ENCODE data around the gene MFNG.

The MFNG gene

DNA sequence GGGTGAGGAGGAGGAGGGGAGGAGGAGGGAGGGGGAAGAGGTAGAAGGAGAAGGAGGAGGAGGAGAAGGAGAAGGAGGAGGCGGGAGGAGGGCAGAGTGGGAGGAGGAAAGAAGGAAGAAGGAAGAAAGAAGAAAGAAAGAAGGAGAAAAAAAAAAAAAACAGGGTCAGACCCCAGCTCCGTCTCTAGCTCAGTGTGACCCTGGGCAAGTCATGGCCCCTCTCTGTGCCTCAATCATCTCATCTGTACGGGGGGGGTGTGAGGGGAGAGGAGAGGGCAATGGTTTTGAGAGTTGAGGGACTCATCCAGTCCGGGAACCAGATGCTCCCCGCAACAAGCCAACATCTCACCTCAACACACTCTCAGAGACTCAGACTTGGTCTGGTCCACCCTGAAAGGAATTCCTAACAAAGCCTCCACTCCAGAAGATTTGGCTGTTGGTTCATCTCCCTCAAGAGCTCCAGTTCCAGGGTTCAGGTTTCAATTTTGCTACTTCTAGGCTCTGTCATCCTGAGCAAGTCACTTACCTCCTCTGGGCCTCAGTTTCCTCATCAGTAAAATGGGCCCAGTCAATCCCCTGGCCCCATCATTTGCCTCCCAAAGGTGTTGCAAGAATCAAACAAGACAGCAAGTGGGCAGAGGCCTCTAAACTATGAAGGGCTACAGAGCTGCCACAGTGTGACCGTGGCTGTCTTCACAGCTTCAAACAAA is 25.4 kb upstream of the MFNG start:
- DNase-seq: no peak

DNA sequence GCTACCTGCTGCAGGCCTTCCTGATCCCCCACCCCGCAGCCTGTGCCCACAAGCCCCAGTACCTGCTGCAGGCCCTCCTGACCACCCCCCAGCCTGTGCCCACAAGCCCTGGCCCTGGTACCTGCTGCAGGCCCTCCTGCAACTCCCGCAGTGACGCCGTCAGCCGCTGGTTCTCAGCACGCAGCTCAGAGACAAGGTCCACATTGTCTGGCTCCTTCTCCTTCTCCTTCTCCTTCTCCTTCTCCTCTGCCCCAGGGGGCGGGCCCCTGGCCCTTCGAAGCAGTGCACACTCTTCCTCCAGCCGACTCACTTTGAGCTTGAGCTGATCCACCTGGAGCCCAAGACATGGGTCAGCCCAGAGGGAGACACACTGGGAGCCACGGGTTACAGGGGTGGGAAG is 23.9 kb upstream of the MFNG start:
- no peak for DNase-seq

DNA sequence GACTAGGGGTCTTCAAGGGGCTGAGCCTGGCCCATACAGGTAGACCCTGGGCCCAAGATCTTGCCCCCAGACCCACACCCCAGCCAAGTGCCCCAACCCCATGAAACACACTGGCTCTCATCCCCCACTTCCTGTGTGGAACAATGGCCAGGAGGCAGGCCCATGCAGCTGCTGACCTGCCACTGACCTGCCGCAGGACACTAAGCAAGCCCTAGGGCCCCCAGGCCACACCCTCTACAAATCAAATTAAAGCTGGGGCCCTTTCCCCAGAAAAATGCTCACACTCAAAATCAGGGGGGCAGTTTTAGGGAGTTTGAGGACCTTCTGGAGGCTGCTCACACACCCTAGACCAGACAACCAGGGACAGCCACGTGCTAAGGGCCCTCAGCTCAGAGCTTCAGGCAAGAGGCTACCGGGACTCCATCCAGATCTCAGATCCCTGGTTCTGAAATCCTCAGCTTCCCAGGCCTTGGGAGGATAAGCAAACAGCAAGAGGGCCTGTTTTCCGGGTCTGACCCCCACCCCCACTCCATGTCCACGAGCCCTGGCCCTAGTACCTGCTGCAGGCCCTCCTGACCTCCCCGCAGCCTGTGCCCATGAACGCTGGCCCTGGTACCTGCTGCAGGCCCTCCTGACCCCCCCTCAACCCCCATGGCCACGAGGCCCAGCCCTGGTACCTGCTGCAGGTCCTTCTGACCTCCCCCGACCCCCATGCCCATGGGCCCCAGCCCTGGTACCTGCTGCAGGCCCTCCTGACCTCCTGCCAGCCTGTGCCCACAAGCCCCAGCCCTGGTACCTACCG is 23.1 kb upstream of the MFNG start:
- no peak for DNase-seq

DNA sequence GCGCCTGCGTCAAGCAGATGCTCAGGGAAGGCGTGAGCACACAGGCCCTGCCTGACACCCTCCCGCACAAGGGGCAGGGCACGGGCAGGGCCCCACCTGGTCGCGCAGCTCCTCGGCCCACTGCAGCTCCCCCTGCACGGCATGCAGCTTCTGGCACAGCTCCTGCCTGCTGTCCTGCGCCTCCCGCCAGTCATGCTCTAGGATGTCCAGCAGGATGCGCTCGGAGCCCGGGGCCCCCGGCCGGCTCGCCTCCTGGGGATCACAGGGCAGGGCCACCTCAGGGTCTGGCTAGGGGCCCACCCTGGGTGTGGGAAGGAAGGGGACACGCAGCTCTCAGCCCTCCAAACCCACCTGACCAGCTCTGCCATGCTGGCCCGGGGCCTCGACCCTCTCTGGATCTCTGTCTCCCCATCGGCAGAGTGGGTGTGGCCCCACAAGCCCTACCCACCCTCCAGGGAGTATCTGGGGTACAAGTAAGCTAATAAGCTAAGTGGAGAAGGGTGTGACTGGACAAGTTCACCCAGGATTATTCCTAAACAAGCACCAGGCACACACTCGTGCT is 22.3 kb upstream of the MFNG start:
- DNase-seq: no peak

DNA sequence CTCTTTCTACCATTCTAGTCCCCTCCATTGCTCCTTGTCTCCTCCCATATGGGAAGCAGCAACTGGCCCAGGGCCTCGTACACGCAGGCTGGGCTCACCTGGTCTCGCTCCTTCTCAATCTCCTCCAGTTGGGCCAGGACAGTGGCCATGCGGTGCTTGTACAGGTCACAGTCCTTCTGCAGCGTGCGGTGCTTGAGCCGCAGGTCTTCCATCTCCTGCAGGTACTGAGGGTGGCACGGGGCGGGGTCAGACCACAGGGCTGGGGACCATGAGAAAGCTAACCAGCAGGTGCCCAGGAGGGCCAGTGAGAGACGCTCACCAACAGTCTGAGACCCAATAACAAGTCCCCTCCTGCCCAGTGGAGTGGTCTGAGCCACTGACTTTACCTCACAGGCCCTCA is 21.5 kb upstream of the MFNG start:
- DNase-seq: no peak

DNA sequence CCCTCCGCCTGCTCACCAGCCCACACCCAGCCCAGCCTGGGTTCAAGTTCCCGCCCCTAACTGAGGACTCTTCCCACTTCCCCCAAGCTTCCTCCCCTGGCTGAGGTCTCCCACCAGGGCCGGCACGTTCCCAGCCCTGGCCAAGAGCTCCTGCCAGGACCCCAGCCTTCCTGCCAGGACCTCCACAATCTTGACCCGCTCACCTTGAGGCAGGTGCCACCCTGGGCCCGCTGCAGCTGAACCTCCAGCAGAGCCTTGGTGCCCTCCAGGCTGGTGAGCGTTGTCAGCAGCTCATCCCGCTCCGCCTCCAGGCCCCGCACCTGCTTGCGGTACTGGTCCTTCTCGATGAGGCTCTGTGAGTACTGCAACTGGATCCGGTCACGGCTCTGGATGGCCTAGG is 19.8 kb upstream of the MFNG start:
- DNase-seq: no peak

DNA sequence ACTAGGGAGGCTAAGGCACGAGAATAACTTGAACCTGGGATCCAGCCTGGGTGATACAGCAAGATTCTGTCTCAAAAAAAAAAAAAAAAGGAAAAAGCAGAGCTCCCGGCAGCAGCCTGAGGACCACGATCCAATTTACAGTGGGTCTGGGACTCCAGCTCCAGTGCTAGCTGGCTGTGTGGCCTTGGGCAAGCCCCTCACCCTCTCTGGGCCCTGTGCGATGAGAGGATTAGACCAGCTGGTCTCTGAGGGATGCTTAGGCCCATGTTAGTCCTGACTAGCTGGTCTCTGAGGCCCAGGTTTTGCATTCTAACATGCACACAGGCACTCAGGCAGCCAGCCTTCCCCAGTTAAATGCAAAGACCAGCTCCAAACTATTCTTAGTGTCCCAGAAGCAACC is 19.4 kb upstream of the MFNG start:
- DNase-seq: no peak

DNA sequence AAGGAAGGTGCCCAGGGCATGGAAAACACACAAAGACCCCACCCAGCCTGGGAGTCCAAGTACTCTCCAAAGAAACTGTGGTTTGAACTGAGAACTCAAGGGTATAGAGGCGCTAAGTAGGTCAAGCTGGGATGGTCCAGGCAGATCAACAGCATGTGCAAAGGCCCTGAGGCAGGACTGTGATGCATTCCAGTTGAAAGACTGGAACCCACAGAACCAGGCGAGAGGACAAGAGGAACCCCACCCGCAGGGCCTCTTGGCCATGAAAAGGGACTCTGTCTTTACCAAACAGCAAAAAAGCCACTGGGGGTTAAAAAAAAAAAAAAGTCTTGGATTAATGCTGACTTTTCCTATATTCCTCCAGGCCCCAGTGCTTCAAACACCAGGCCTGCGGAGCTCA is 18.8 kb upstream of the MFNG start:
- no peak for DNase-seq

DNA sequence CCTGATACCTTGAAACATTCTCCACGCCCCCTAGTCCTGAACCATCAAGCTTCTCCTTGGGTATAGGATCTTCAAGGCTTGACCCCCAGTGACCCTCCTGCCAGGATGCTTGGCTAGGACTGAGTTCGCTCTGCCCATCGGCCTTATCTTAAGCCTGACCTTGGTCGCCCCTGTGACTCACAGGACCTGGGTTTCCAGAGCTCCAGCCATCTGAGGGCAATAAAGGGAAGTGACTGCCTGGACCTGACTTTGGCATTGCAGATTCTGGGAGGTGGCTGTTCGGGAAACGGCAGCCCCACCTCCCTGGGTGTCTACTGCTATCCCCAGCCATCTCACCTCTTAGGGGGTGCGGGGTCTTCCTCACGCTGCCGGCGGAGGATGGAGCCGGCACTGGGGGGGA is 17.7 kb upstream of the MFNG start:
- DNase-seq: no peak

DNA sequence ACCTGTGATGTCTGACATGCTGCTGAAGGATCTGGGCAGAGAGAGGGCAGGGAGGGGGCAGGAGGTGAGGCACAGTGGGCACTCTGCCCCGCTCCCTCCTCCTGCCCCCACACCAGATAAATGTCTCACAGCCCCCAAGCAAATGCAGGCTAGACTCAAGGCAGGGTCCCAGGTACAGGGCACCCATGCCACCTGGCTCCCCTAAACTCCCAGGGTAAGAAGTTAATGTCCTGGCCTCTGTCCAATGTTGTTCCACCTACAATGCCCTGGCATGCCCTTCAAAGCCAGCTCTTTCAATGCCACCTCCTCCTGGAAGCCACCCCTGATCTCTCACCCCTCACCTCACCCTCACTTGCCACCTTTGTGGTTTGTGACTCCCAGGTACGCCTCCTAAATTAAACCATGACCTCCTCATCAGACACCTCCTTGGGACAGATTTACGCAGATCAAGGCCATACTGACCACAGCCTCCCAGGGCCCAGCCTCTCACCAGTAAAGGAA is 17.0 kb upstream of the MFNG start:
- DNase-seq: no peak

DNA sequence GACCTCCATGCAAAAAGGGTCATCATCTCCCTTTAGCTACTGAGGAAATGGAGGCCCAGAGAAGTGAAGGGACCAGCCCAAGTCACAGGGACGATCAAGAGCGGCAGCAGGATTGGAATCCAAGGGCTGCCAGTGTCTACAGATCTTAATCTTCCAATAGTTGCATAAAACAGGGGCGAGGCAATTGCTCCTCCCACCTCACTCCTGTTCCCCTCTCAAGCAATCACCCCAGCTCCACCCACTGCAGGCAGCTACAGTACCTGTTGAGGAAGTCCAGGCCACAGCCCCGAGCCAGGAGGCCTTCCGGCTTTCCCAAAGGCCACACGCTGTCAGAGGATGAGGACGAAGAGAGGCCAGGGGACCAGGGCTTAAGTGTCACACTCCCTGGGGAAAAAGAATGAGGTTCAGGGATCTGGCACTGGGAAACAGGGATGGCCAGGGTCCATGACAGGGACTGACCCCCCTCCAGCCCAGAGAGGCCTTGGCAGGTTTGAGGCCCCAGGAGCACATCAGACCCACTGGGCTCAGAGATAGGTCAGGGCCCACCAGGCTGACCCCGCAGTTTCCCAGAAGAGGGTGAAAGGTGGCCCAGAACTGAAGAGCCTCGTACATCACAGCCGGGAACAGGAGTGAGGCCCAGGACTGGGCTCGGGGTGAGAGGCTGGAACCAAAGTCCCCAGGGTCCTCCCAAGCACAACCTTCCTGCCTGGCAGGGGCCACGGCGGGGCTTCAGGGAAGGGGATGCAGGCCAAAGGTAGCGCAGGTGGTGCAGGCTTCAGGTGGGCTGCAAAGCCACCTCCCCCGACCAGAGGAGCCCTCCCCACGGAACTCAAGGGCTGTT is 16.4 kb upstream of the MFNG start:
- no peak for DNase-seq

DNA sequence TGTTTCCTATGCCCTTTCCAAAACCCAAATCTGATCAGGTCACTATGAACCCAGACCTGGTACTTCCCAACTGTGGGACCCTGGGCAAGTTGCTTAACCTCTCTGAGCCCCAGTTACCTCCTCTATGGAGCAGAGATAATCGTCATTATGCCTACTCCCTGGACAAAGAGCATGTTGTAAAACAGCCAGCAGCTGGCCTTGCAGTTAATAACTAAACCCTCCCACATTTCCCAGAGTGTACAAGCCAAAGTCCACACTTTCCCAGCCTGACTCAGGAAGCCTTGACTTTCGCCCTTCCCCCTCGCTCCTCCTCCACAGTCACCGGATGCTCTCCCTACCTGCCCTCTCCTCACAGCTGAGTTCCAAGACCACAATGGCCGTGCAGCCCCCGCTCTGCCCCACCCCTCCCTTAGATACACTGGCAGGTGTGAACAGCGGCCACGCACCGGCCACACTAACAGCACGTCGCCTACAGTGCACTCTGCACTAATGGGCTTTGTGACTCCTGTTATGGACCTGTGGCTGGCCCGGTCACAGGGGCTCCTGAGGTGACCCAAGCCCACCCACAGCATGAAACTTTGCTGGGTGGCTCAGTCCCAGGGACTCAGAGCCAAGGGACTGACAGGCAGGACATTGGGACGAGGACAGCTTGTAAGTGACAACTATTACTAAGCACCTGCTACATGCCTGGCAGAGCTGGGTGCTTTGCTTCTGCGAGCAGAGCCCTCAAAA is 15.6 kb upstream of the MFNG start:
- DNase-seq: no peak

DNA sequence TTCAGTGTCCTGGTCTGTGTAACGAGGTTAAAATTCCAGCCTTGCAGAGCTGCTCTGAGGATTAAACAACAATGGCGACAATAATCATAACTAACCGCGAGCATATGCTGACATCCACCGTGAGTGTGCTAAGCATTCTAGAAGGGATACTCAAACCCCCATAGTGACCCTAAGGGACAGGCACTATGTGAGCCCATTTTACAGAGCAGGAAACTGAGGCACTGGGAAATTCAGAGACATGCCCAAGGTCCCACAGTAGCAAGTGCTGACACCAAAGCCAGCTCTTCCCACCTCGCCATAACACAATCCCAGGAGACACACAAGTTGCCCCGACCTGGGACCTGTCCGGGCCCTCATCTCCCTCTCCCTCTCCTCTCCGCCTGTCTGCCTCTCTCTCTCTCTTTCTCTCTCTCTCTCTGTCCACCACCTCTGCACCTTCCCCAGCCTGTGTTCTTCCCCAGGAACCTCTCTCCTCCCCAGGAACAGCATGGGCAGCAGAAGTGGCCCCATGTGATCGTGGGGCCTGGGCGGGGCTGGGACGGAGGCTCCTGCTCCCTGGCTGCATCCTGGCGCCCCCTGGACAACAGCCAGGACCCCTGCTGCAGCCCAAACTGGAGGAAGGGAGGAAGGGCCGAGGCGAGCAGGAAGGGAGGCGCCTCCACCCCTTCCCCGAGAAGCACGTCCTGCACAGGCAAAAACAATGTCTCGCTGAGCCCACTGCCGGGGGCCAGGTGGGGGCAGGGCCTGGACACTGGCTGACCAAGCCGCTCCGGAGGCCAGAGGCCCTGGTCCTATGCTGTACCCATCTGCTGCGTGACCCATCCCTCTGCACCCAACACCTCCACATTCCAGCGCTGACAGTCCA is 14.8 kb upstream of the MFNG start:
- DNase-seq: no peak

DNA sequence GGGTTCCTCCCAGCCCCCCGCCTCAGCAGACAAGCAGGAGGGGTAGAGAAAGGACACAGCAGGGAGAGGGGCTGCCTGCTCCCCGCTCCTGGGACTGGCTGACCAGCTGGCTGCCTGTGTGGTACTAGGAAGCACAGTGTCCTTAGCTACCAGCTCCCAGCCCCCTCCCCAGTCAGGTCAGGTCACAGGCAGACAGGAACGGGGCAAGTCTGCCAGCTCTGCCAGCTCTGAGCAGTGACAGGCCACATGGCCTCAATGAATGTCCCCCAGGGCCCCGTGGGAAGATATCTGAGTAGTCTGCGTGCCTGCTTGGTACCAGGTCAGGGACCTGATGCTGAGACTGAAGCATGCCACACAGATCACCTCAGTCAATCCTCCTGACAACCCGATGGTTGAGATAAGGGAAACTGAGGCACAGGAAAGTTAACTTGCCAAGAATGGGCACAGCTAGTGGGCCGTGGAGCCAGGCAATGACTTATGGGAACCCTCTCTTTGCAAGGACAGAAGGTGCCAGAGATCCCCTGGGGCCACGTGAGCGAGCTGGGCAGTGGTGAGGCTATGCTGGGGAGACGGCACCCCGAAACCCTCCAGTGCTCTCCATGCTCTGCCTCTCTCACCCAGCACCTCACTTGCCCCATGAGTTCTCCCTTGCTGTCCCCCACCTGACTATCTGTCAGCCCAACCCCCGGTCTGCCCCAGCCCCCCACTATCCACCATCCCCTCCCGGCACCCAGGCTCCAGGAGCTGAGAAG is 13.8 kb upstream of the MFNG start:
- DNase-seq: no peak

DNA sequence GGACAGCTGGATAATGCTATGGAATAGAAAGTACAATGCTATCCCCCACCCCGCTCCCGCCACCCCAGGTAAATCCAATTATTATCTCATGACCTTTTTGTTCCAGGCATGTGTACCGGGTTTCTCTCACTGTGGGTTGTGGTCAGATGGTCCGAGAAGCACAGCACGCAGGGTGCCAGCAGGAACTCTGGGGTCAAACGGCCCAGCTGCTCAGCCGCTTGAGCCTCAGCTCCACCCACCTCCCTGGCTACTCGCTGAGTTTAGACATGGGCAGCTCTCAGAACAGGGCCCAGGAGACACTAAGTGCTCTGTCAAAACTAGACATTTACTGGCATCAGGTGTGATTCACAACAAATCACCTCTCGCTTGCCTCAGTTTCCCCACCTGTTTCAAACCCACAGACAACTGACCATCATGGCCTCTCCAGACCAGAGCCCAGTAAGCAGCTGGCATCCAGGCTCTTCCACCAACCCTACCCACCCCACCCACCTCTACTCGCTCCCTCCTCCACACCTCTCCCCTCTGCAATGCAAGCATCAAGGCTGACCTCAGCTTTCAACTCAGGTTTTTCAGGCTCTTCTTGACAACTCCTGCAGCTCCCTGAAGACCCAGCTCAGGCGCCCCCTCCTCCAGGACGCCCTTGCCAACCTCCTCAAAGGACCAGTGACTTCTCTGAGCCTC is 13.0 kb upstream of the MFNG start:
- no peak for DNase-seq

DNA sequence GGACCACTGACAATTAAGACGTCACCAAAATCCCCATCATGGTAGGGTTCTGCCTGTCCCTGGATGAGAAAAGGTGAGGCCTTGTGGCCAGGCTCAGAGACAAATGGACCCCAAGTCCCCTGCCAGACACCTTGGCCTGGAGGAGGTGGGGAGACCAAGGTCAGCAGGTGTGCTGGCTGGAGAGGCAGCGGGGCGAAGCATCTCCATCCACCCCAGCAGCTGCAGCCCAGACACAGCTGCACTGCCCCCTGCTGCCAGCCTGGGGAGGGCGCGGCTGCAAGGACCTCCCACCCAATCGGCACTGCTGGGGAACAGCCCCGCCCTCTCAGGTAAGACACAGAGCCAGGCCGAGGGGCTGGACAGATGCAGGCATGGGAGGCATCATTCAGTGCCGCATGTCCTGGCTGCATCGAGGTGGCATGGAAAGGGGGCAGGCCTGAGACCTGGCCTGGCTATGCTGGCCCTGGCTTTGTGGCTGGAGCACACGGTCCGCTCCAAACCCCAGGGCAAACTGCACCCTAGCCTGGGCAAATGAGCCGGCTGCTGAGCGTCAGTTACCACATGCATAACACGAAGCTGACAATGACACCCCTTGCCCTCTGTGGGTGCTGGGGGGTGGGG is 12.2 kb upstream of the MFNG start:
- no peak for DNase-seq

DNA sequence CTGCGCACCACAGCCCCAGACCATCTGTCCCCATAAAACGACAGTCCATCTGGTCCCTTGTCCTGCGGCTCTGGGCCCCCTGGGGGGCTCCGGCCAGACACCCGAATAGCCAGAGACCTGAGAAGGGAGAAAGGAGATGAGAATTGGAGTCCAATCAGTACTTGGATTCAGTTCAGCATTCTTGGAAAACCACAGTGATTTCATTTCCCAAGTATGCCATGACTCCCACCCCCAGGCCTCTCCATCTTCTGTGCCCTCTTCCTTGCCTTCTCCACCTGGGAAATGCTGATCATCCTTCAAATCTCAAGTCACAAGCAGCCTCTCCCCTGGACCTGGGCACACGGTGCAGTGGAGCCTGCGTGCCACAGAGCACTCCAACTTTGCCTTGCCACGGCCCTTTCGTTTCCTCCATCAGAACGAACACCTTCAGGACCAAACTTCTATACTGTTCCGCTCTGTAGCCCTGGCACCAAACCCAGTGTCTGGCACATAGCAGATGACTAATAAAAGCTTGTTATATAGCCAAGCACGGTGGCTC is 10.9 kb upstream of the MFNG start:
- peak; percentile 64 for DNase-seq

DNA sequence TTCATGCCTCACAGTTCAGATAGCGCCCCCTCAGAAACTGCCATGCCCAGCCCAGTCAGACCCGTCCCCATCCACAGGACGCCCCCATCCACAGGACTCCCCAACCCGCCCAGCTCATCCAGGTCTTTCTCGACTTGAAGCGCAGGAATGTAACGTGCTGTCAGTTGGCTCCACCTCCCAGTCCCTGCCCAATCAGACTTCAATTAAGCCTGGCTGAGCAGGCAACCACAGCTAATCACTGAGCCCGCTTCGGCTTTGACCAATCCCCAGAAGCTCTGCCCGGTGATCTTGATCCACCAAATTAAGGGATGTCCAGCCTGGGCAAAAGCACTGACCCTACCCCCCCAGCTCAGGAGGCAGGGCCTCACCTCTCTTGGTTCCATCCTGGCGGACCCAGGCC is 10.5 kb upstream of the MFNG start:
- DNase-seq: no peak

DNA sequence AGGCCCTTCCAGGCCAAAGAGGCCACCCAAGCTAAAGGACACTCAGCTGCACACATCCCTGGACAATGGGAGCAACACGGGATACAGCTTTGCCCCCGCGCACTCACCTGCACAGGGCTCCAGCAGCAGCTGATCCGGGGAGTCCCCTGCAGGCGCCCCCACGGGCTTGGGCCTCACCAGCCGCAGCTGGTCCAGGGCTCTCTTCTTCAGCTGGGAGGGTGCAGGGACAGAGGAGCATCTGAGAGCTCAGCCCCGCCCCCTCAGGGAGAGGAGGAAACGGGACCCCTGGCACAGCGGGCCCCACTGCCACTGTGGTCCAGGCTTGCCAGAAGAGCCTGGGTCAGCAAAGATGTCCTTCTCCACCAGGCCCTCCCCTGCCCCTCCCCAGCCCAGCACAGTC is 7.8 kb upstream of the MFNG start:
- DNase-seq: no peak
